GM23248 (cell line): ENCODE measurements around the gene CTRL. TPM values are rescaled to one million over a fixed set of nuclear protein-coding genes. Genes with fewer than 3 reads are reported as not detected.

Source experiments
- DNase-seq: peaks from one replicate; pipeline ENCODE4 v3.0.0-alpha.2; 2015
- H2AFZ ChIP-seq: fragments of 200-600 bp; sonication (generic); 2 replicates; pipeline ENCODE4 v1.6.1; 2016; ENCODE audit warnings: antibody characterized with exemption
- H3F3A ChIP-seq: fragments of 200-600 bp; sonication (generic); 2 replicates; pipeline ENCODE4 v1.6.1; 2016; ENCODE audit warnings: mild to moderate bottlenecking, antibody characterized with exemption, mixed run types; ENCODE audit not compliant: insufficient read depth
- H3K27ac ChIP-seq: fragments of 200-600 bp; sonication (generic); 2 replicates; pipeline ENCODE4 v1.5.1; 2016; ENCODE audit warnings: mild to moderate bottlenecking
- H3K27me3 ChIP-seq: fragments of 200-600 bp; sonication (generic); replicated peaks from 2 replicates; pipeline ENCODE4 v1.6.1; 2016; ENCODE audit warnings: mild to moderate bottlenecking; ENCODE audit not compliant: insufficient read depth
- H3K36me3 ChIP-seq: fragments of 200-600 bp; sonication (generic); 2 replicates; pipeline ENCODE4 v1.6.1; 2016; ENCODE audit warnings: low read depth, mild to moderate bottlenecking
- H3K4me1 ChIP-seq: fragments of 200-600 bp; sonication (generic); 2 replicates; pipeline ENCODE4 v1.6.1; 2016; ENCODE audit warnings: mild to moderate bottlenecking; ENCODE audit not compliant: insufficient read depth
- H3K4me2 ChIP-seq: fragments of 200-600 bp; sonication (generic); one replicate; pipeline ENCODE4 v1.6.1; 2016; ENCODE audit warnings: mild to moderate bottlenecking; ENCODE audit not compliant: unreplicated experiment
- H3K4me3 ChIP-seq: fragments of 200-600 bp; sonication (generic); 2 replicates; pipeline ENCODE4 v1.5.1; 2016; ENCODE audit warnings: mild to moderate bottlenecking
- H3K79me2 ChIP-seq: fragments of 200-600 bp; sonication (generic); 2 replicates; pipeline ENCODE4 v1.6.1; 2016; ENCODE audit warnings: mild to moderate bottlenecking; ENCODE audit not compliant: insufficient read depth
- H3K9ac ChIP-seq: fragments of 200-600 bp; sonication (generic); 2 replicates; pipeline ENCODE4 v1.6.1; 2016; ENCODE audit warnings: mild to moderate bottlenecking
- H3K9me2 ChIP-seq: fragments of 200-600 bp; sonication (generic); 2 replicates; pipeline ENCODE4 v1.6.1; 2016; ENCODE audit warnings: mixed run types, mild to moderate bottlenecking, moderate library complexity; ENCODE audit not compliant: insufficient read depth
- H3K9me3 ChIP-seq: fragments of 200-600 bp; sonication (generic); one replicate; pipeline ENCODE4 v1.6.1; 2017; ENCODE audit warnings: low read depth
- H4K20me1 ChIP-seq: fragments of 200-600 bp; sonication (generic); 2 replicates; pipeline ENCODE4 v1.6.0; 2016; ENCODE audit not compliant: insufficient read depth
- EZH2 ChIP-seq: fragments of 200-600 bp; sonication (generic); IDR thresholded peaks from 2 replicates; pipeline ENCODE4 v1.6.1; 2018; ENCODE audit warnings: antibody characterized with exemption, mild to moderate bottlenecking; ENCODE audit not compliant: insufficient read depth, poor library complexity, severe bottlenecking
- EZH2phosphoT487 ChIP-seq: fragments of 200-600 bp; sonication (generic); IDR thresholded peaks from 2 replicates; pipeline ENCODE4 v1.6.1; 2018; ENCODE audit warnings: antibody characterized with exemption, moderate library complexity, mild to moderate bottlenecking, low read depth; ENCODE audit not compliant: insufficient read depth
- WGBS, 2 experiments: methylation state at CpG; one replicate each; pipeline ENCODE4 v1.1.6; 2015 to 2017; ENCODE audit warnings: low lambda C conversion rate in 2 of 2, low coverage in 1 of 2; ENCODE audit errors: missing lambda C conversion rate in 2 of 2; 5-methylcytosine and 5-hydroxymethylcytosine counted together
- in situ Hi-C: fragments of 300-500 bp; cut with MboI; formaldehyde crosslinking; loops from 2 replicates; pipeline ENCODE4 v1.15.0; 2020
- polyA plus RNA-seq: library from polyadenylated mRNA; unstranded; fragments of >200 nt; fragmentation: Nextera tagmentation; extraction: Ambion mirVana; gene quantifications from 2 replicates; pipeline ENCODE4 v1.2.1, GENCODE V29; 2016
- small RNA-seq: library from RNA; depleted of rRNA; stranded (forward); fragments of <200 nt; gene quantifications from one replicate; pipeline ENCODE3, GENCODE V24; 2014; ENCODE audit warnings: low read depth, low replicate concordance
- total RNA-seq: library from RNA; depleted of rRNA; stranded (reverse); fragments of >200 nt; shearing (Covaris generic); gene quantifications from 2 replicates; pipeline ENCODE4 v1.2.3, GENCODE V29; 2014; rRNA removed

The CTRL gene
- total and polyA plus RNA-seq, 2 experiments from 2014 or later: 3.8 TPM; not detected in 1

GRCh38 chr16:67880584-67880983 is 51.1 kb downstream of the CTRL start:
- Histone ChIP-seq H3K9ac (no peak overlapping the region), H3K4me2 (no peak overlapping the region), H3K9me2 (no peaks in the 10 kb centered on the region), H4K20me1 (no peaks in the 10 kb centered on the region), H3F3A (peaks cover 11% of the 10 kb centered on the region), H3K27me3 (no peaks in the 10 kb centered on the region), H2AFZ (no peak overlapping the region), H3K79me2 (peaks cover 26% of the 10 kb centered on the region), H3K4me1 (peaks cover 6% of the 10 kb centered on the region; the same call in 1 of the 2 replicates), H3K4me3 (no peak overlapping the region), H3K27ac (no peak overlapping the region), H3K36me3 (peaks cover 7% of the 10 kb centered on the region; the same call in 1 of the 2 replicates), H3K9me3 (no peaks in the 10 kb centered on the region)
- 93 to 98% methylated on average over 13 of the region's 13 CpGs for WGBS, 2 experiments
- no peak for DNase-seq
- TF ChIP-seq EZH2 (no peak), EZH2phosphoT487 (no peak)
- in situ Hi-C loops: no loop called here

GRCh38 chr16:67879936-67880335 is 51.7 kb downstream of the CTRL start:
- H4K20me1 ChIP-seq: no peaks in the 10 kb centered on the region
- H3K36me3 ChIP-seq: peaks cover 7% of the 10 kb centered on the region; the same call in 1 of the 2 replicates

More at GRCh38 chr16:67879936-67880335, 51.7 kb downstream of the CTRL start:
- Histone ChIP-seq H3K4me1 (peaks cover 6% of the 10 kb centered on the region; the same call in 1 of the 2 replicates), H3K27me3 (no peaks in the 10 kb centered on the region), H3F3A (peaks cover 8% of the 10 kb centered on the region), H3K9me2 (no peaks in the 10 kb centered on the region), H3K4me3 (no peak overlapping the region), H3K79me2 (peaks cover 32% of the 10 kb centered on the region), H3K4me2 (no peak overlapping the region), H3K9me3 (no peaks in the 10 kb centered on the region), H3K9ac (no peak overlapping the region), H2AFZ (no peak overlapping the region), H3K27ac (no peak overlapping the region)
- WGBS, 2 experiments: 88 to 95% methylated on average over 5 of the region's 5 CpGs
- in situ Hi-C loops: no loop called here
- TF ChIP-seq EZH2: no peak
- no peak for TF ChIP-seq EZH2phosphoT487
- no peak for DNase-seq

Small RNA genes within 50 kb of the gene (small RNA-seq; reads per million reads assigned to genes)
- not detected for gene NRN1L

Other genes with a start within 250 kb of the CTRL start
- gene GFOD2, start 212.5 kb downstream of the CTRL start, total RNA-seq: 10.2 and 17.5 TPM in 2 replicates
- gene GFOD2, start 212.5 kb downstream of the CTRL start, polyA plus RNA-seq: 10.1 and 11.4 TPM in 2 replicates
- gene RANBP10, start 125.3 kb downstream of the CTRL start, total RNA-seq: 2.4 and 3.3 TPM in 2 replicates
- 5.8 and 6.1 TPM in 2 replicates for gene RANBP10, start 125.3 kb downstream of the CTRL start, polyA plus RNA-seq
- 0.65 and 2.4 TPM in 2 replicates for gene TSNAXIP1, start 125.0 kb downstream of the CTRL start, total RNA-seq
- 0.79 and 1.2 TPM in 2 replicates for gene TSNAXIP1, start 125.0 kb downstream of the CTRL start, polyA plus RNA-seq
- 27.9 and 37.9 TPM in 2 replicates for gene THAP11, start 89.5 kb downstream of the CTRL start, total RNA-seq
- gene THAP11, start 89.5 kb downstream of the CTRL start, polyA plus RNA-seq: 23.4 and 23.6 TPM in 2 replicates
- 52.9 and 119 TPM in 2 replicates for gene NUTF2, start 84.9 kb downstream of the CTRL start, total RNA-seq
- gene NUTF2, start 84.9 kb downstream of the CTRL start, polyA plus RNA-seq: 268 and 280 TPM in 2 replicates
- 53.4 and 59.4 TPM in 2 replicates for gene CENPT, start 84.2 kb downstream of the CTRL start, total RNA-seq
- gene CENPT, start 84.2 kb downstream of the CTRL start, polyA plus RNA-seq: 54.0 and 63.1 TPM in 2 replicates
- 37.7 and 48.5 TPM in 2 replicates for gene EDC4, start 58.8 kb downstream of the CTRL start, total RNA-seq
- gene EDC4, start 58.8 kb downstream of the CTRL start, polyA plus RNA-seq: 39.9 and 41.3 TPM in 2 replicates
- gene NRN1L, start 47.0 kb downstream of the CTRL start, total RNA-seq: not detected in 2 replicates
- gene NRN1L, start 47.0 kb downstream of the CTRL start, polyA plus RNA-seq: not detected in 2 replicates
- 8.1 and 11.5 TPM in 2 replicates for gene PSKH1, start 38.6 kb downstream of the CTRL start, total RNA-seq
- 22.7 and 23.6 TPM in 2 replicates for gene PSKH1, start 38.6 kb downstream of the CTRL start, polyA plus RNA-seq
- 18.9 and 24.8 TPM in 2 replicates for gene PSMB10, start 5.0 kb upstream of the CTRL start, total RNA-seq
- 49.8 and 55.1 TPM in 2 replicates for gene PSMB10, start 5.0 kb upstream of the CTRL start, polyA plus RNA-seq
- 15.9 and 19.1 TPM in 2 replicates for gene LCAT, start 12.3 kb upstream of the CTRL start, total RNA-seq
- 5.3 and 5.4 TPM in 2 replicates for gene LCAT, start 12.3 kb upstream of the CTRL start, polyA plus RNA-seq
- 93.2 and 101 TPM in 2 replicates for gene SLC12A4, start 36.8 kb upstream of the CTRL start, total RNA-seq
- gene SLC12A4, start 36.8 kb upstream of the CTRL start, polyA plus RNA-seq: 57.5 and 63.0 TPM in 2 replicates
- not detected in 2 replicates for gene DPEP3, start 48.6 kb upstream of the CTRL start, total RNA-seq
- not detected in 2 replicates for gene DPEP3, start 48.6 kb upstream of the CTRL start, polyA plus RNA-seq
- gene DPEP2, start 67.6 kb upstream of the CTRL start, total RNA-seq: not detected in 2 replicates
- not detected in 2 replicates for gene DPEP2, start 67.6 kb upstream of the CTRL start, polyA plus RNA-seq
- gene DPEP2NB, start 84.0 kb upstream of the CTRL start, total RNA-seq: not detected in 2 replicates
- gene DPEP2NB, start 84.0 kb upstream of the CTRL start, polyA plus RNA-seq: not detected in 2 replicates
- gene DDX28, start 91.4 kb upstream of the CTRL start, total RNA-seq: 8.8 and 9.7 TPM in 2 replicates
- gene DDX28, start 91.4 kb upstream of the CTRL start, polyA plus RNA-seq: 8.3 and 9.0 TPM in 2 replicates
- gene DUS2, start 91.4 kb upstream of the CTRL start, total RNA-seq: 18.4 and 25.8 TPM in 2 replicates
- 14.0 and 15.1 TPM in 2 replicates for gene DUS2, start 91.4 kb upstream of the CTRL start, polyA plus RNA-seq
- 14.2 and 17.5 TPM in 2 replicates for gene NFATC3, start 153.5 kb upstream of the CTRL start, total RNA-seq
- gene NFATC3, start 153.5 kb upstream of the CTRL start, polyA plus RNA-seq: 10.2 and 12.3 TPM in 2 replicates